ENCODE measurements around the gene AGO4.

DNA sequence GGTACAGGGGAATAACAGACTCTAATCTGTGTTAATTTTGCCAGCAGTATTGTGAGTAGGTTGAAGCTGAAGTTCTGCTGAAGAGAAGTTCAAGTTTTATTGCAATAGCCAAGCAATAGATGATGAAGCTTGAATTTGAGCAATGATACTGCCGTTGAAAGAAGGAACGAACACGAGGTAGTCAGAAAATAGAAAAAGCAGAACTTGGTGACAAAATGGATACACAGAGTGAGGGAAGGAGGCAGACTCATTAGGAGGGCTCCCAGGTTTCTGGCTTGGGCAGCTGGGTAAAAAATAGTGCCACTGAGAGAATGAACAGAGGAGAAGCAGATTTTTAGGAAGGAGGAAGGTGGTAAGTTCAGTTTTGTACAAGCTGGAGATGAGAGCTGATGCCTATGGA, 52.9 kb downstream of the AGO4 start:
- TF ChIP-seq, protein P1, sequence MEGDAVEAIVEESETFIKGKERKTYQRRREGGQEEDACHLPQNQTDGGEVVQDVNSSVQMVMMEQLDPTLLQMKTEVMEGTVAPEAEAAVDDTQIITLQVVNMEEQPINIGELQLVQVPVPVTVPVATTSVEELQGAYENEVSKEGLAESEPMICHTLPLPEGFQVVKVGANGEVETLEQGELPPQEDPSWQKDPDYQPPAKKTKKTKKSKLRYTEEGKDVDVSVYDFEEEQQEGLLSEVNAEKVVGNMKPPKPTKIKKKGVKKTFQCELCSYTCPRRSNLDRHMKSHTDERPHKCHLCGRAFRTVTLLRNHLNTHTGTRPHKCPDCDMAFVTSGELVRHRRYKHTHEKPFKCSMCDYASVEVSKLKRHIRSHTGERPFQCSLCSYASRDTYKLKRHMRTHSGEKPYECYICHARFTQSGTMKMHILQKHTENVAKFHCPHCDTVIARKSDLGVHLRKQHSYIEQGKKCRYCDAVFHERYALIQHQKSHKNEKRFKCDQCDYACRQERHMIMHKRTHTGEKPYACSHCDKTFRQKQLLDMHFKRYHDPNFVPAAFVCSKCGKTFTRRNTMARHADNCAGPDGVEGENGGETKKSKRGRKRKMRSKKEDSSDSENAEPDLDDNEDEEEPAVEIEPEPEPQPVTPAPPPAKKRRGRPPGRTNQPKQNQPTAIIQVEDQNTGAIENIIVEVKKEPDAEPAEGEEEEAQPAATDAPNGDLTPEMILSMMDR (IDR thresholded peaks at IDR 0.05; ENCODE audit: low read depth, low read length, missing input control) = no peak
- no peak for TF ChIP-seq YY1 (IDR thresholded peaks at IDR 0.05)
